ENCODE results near the gene ZNF324B.
A peak's percentile ranks its signal among the peaks of the same experiment; 100 is the strongest.
"Not testable (repeated sequence)": the region's sequence is repeated elsewhere in the genome, so short reads cannot be mapped to it uniquely, and the experiment has no call there.

The ZNF324B gene

DNA sequence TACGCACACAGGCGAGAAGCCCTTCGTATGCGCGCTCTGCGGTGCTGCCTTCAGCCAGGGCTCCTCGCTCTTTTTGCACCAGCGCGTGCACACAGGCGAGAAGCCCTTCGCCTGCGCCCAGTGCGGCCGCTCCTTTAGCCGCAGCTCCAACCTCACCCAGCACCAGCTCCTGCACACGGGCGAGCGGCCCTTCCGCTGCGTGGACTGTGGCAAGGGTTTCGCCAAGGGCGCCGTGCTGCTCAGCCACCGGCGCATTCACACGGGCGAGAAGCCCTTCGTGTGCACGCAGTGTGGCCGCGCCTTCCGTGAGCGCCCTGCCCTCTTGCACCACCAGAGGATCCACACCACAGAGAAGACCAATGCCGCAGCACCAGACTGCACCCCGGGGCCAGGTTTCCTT lies 4.7 kb downstream of the ZNF324B start:
- no peak for DNase-seq

DNA sequence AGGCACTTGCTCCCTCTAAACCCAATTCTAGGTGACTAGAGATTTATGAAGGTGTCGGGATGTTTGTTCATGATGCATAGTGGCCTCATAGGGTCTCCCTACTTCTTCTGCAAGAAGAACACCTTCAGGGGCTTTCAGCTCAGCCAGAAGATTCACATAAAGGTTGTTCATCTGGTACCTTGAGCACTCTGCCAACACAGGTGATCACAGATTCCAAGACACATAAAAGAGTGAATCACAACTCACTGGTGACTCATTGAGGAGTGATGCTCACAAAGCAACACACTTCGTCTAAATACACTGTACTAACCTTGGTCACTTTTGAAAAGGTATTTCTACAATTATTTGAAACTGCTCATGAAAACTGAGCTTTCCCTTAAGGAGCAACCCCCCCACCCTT lies 8.6 kb downstream of the ZNF324B start:
- no peak for DNase-seq

DNA sequence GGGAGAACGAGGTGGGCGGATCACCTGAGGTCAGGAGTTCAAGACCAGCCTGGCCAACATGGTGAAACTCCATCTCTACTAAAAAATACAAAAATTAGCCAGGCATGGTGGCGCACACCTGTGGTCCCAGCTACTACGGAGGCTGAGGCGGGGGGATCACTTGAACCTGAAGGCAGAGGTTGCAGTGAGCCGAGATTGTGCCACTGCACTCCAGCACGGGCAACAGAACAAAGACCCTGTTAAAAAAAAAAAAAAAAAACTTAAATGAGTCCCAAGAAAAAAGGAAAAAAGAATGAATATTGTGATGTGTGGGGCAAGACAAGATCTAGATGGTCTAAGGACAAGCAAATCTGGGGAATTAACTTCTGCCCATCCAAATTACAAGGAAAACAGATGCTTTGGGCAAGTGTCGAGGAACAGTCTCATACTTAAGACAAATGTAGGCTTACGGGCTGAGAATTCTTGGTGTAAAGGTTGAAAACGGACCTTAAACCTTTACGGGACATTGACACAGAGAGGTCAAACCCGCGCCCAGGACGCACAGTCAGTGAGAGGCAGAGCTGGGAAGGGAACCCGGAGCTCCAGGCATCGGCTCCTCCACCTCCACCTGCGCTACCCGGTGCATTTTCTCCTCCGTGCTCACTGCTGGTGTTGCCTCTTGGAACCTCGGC lies 14.8 kb downstream of the ZNF324B start:
- no peak for DNase-seq

DNA sequence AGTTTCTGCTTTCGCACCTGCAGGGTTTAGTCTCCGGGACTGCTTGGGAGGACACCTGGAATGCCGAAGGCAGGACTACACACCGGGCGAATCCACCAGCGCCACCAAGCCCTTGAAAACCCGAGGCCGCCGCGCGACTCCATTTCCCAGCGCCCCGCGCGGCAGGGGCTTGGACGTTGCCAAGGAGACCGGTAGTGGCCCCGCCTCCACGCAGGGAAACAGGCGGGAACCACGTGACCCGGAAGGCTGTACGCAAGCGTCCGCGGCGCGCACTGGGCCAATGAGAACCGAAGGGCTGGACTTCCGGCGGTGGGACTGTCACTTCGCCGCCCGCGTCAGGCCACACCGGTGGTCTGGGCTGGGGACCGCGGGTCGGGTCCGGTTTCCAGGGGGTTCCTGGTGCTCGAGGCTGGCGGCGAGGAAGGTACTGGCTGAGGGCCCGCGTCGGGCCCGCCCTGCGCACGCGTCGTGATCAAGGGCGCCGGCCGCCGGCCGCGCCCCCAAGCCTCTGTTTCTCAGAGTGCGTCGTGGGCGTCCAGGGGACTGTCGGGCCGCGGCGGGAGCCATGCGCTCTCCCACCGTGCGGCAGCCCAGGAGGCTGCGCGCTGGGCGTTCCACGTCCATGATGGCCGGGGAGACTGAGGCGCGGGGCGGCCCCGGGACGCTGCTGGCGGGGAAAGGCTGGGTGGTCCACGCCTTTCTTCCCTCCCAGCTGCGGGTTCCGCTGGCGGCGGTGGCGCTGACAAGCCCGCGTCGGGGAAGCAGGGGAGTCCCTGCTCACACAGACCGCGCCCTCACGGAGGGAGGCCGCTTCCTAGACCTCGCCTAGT lies 15.6 kb downstream of the ZNF324B start, which contains the start of gene ZNF324:
Gene ZNF324 (plus strand): TSS at position 321 of the 830 bp plus-strand sequence. CDS start 2,106 bp downstream, outside the sequence.
- peak; percentile 99 for DNase-seq

DNA sequence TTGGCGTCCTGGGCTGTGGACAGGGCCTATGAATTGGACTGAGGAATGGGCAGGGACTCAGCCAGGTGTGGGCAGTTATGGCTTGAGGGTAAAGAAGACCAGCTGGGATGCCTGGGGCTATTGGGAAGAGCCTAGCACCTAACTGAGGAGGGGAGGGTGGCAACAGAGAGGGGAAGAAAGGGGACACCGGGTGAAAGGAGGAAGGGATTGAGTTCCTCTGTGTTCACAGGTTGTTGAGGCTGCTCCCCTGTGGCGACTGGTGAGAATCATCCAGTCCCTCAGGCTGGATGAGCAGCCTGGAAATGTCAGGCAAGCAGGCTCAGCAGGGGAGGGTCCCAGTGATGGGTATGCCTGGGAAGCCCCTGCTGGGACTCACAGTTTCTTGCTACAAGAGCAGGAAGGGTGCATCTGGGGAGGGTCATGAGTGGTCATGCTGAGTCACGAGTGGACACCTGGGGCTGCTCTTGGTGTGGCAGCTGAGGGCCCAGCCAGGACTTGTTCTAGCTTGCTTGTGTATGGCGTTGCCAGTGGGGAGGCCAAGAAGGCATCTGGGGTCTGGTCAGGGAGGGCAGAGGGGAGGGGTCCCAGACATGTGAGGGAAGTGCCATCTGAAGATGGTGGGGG lies 16.9 kb downstream of the ZNF324B start:
- no peak for DNase-seq

DNA sequence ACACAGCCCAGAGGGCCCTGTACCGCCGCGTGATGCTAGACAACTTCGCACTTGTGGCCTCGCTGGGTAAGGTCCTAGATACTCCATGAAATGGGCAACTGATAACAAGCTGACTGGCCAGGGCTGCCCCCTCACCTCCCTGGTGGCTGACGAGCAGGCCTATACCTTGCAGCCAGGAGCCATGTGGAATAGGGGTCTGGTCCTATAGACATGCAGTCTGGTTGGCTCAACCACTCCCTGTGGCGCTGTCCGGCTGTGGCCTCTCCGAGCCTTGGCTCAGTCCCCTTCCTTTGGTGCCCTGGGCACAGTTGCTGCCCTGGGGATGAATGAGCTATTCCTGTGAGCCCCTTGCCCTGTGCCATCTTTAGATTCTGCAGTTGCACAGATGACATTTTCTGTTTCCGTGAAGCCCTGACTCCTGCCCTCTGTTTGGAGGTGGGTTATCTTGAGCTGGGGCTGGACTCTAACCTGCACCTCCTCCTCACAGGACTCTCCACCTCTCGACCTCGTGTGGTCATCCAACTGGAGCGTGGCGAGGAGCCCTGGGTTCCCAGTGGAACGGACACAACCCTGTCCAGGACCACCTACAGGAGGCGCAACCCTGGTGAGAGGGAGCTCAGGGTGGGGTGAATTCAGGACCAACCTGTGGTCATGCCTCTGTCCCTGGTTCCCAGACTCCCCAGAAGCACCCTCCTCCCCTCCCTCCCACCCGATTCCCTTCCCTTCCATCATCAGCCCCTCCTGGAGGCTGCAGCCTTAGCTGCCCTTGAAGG lies 18.0 kb downstream of the ZNF324B start:
- DNase-seq: no peak

DNA sequence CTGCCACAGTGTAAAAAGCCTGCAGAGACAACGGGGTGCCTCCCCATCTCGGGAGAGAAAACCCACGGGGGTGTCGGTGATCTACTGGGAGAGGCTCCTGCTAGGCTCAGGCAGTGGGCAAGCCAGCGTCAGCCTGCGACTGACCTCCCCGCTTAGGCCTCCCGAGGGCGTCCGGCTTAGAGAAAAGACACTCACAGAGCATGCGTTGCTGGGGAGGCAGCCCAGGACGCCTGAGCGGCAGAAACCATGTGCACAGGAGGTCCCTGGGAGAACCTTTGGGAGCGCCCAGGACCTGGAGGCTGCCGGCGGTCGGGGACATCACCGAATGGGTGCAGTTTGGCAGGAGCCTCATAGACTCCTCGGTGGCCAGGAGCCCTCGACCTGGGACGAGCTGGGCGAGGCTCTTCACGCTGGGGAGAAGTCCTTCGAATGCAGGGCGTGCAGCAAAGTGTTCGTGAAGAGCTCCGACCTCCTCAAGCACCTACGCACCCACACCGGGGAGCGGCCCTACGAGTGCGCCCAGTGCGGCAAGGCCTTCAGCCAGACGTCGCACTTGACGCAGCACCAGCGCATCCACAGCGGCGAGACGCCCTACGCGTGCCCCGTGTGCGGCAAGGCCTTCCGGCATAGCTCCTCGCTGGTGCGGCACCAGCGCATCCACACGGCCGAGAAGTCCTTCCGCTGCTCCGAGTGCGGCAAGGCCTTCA lies 19.6 kb downstream of the ZNF324B start:
- DNase-seq: not testable (repeated sequence)

DNA sequence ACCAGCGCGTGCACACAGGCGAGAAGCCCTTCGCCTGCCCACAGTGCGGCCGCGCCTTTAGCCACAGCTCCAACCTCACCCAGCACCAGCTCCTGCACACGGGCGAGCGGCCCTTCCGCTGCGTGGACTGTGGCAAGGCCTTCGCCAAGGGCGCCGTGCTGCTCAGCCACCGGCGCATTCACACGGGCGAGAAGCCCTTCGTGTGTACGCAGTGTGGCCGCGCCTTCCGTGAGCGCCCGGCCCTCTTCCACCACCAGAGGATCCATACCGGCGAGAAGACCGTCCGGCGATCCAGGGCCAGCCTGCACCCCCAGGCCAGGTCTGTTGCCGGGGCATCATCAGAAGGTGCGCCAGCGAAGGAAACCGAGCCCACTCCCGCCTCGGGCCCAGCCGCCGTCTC lies 20.3 kb downstream of the ZNF324B start:
- DNase-seq: no peak

DNA sequence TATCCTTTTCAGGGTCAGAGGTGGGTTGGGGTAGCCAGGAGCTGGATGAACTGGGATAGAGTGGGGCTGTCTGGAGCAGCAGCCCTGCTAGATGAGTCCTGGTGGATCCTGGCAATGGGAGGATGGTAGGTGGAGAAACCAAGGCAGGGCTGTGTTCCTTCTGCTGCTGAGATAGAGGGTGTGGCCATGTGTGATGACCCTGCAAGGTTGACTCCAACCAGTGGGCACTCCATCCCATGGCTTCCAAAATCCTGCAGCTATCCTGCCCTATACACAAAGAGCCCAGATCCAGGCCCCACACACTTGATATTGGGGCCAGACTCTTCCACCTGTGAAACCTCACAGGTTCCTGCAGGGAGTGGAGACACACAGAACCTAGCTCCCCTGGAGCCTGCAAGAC lies 22.4 kb downstream of the ZNF324B start:
- no peak for DNase-seq

DNA sequence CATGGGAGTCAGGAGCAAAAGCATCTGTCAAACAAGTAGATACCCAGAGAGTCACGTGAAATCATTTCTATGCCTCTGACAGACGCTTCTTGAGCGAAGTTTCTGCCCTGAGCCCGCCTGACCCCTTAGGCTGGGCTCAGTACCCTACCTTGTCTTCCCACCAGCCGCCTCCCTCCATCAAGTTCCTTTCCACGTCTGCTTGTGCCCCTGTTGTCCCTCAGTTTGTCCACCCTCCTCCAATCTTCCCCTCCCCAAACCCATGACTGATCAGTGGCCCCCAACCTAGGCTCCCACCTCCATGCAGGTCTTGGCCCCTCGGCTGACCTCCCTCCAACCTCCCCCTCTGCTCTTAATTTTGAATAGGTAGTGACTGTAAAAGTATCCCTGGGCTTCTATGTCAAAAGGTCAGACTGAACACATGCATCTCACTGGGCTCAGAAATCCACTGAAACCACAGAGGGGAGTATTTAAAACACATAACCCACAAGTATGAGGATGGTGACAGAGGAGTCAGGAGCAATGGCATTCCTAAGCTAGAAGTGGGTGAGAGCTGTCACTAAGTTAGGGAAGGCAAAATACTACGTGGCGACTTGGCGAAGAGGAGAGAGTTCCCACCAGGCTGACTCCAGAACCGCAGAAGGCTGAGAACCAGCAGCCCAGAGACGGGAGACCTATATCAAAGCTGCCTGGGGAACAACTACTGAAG lies 23.0 kb downstream of the ZNF324B start:
- DNase-seq: no peak

DNA sequence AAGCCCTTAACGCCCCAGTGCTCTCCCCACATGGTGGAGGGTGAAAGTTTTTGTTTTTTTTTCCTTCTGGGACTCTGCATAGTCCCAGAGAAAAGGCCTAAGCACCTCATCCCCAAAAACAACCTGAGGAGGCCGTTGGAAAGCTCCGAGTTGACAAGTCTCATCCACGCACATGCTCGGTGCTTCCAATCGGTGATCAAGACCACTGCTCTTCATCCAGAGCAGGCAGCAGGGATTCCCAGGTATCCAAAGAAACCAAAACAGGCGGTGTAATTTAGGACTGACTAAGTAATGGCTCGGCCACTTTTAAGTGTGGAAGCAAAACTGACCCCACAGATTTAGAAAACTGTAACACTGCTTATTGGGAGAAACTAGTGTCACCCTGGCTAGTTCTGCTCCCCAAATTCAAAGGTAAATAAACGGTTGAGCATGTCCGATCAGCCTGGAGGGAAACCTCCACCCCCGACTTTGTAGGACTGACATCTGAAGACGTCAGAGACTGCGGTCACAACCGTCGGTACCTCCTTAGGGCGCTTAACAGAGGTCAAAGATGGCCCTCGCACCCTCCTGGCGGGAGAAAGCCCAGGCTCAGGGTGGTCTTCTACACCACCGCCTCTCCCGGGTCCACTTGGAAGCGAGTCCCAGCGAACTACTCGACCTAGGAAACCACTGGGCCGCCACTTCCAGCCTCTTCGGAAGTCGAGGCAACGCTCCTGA lies 23.7 kb downstream of the ZNF324B start:
- no peak for DNase-seq

DNA sequence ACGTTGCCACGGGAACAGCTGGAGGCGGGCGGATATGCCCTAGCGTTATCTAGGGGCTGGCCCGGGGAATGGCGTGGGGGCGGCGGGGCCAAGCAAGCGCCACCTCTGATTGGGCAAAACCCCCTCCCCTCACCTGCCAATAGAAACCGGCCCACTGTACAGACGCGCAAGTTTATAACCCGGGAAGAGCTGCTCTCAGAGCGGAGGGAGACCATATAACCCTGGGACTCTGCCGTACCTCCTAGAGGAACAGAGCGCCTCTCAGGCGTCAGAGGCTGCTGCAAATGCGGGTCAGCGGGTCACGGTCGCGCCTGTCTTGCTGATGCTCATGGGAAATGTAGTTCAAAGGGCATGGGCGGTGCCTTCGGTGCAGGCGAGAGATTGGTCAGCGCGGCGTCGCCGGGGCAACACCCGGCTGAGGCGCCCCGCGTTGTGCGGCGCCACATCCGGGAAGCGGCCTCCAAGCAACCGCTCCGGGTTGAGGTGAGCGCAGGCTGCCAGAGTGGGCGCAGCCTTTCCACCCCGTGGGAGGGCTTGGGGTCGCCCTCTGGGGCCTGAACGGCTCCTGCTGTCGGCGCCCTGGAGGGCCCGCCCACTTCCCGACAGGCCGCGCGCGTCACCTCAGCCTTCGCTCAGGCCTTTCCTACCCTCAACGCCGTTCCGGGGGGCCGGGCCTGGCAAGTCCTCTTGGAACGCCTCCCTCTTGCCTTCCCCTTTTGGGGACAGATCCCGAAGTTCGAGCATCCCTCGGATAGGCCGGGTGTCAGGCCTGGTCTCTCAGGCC lies 24.5 kb downstream of the ZNF324B start, which contains the start of gene ZNF446:
Gene ZNF446 (plus strand): TSS at position 639 of the 784 bp plus-strand sequence. CDS start 867 bp downstream, outside the sequence.
- DNase-seq: peak; percentile 96

DNA sequence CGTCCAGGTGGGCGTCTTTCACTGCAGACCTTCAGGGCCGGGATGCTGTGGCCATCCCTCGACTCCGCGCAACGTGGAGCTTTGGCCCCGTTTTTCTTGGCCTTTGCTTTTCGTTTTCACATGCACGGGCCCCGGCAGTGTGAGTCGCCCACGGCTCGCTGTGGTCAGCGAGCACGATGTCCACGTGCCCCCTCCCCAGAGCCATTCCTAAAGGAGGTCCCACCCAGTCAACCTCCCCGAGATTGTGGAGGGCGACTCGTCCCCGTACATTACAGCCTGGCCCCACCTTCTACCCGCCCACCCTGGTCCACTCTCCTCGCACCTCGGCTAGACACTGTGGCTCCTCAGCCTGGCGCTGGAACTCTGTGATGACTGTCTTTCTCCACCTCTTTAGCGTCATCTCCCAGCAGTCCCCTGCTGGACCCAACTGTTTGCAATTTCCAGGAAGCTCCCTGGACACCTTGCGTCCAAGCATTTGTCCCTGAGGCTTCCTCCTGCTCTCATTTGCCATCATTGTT lies 25.1 kb downstream of the ZNF324B start:
- DNase-seq: no peak

DNA sequence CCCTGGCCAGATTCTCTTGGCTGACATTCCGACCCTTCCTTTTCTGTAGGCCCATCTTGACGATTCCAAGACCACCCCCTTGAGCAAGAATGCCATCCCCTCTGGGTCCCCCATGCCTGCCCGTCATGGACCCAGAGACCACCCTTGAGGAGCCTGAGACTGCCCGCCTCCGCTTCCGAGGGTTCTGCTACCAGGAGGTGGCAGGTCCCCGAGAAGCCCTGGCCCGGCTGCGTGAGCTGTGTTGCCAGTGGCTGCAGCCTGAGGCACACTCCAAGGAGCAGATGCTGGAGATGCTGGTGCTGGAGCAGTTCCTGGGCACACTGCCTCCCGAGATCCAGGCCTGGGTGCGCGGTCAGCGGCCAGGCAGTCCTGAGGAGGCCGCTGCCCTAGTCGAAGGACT lies 25.7 kb downstream of the ZNF324B start:
- DNase-seq: no peak

DNA sequence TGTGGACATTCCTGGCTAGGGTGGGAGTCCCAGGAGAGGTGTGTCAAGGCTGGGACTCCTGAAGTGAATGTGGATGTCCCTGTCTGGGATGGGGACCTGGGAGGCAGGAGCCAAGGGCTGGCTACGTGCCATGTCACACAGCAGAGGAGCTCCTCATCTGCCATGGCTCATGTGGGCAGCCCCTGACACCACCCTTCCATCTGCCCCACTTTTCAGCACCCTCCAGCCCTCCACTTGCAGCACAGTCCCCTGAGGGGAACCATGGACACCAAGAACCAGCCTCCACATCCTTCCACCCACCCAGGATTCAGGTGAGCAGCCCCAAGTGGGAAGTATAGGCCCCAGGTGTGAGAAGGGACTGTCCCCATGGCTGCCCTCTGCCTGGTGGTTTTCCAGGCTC lies 26.4 kb downstream of the ZNF324B start:
- no peak for DNase-seq

DNA sequence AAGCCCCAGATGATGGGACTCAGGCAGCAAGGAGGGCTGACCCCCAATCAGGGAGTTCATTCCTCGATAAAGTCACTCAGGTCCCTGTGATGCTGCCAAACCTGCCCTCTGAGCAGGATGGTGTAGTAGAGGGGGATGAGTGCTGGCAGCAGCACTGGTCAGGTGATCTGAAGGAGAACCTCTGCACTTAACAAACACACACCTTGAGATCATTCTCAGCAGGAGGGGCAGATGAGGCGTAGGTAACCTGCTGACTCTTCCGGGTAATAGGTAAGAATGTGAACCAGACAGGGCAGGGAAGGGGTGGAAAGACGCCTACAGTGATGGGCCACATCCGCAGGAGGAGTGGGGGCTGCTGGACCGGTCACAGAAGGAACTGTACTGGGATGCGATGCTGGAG lies 27.9 kb downstream of the ZNF324B start:
- no peak for DNase-seq

DNA sequence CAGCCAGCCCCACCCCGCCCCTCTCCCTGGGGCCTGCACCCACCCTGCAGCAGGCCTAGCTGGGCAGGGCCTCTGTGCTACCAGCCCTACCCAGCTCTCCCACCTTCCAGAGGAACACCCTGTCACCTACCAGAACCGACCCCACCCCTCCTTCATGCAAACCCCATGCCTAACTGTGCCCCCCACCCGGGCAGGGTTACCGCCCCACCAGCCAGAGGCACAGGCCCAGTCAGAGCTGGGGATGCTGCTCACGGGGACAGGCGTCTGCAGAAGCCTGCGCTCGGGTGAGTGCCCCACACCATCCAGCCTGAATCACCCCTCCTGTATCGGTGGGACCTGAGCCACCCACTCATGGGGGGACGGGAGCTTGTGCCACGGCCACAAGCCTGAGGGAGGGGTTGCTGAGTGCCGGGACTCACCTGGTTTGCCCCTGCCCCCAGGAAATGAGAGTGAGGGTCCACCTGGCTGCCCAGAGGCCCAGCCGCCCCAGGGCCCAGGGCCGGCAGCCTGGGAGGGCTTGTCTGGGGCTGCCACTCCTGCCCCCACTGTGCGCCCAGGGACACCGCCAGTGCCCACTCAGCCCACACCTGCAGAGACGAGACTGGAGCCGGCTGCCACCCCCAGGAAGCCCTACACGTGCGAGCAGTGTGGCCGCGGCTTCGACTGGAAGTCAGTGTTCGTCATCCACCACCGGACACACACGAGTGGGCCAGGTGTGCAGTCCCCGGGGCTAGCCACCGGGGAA lies 28.5 kb downstream of the ZNF324B start:
- DNase-seq: no peak

DNA sequence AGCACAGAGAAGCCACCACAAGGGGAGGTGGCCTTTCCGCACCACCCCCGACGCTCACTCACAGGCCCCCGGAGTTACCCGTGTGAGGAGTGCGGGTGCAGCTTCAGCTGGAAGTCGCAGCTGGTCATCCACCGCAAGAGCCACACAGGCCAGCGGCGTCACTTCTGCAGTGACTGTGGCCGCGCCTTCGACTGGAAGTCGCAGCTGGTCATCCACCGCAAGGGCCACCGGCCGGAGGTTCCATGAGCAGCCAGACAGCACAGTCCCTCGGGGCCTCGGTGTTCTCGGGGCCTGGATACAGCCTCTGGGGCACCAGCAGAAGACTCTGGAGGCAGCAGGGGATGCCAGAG lies 29.0 kb downstream of the ZNF324B start:
- no peak for DNase-seq

DNA sequence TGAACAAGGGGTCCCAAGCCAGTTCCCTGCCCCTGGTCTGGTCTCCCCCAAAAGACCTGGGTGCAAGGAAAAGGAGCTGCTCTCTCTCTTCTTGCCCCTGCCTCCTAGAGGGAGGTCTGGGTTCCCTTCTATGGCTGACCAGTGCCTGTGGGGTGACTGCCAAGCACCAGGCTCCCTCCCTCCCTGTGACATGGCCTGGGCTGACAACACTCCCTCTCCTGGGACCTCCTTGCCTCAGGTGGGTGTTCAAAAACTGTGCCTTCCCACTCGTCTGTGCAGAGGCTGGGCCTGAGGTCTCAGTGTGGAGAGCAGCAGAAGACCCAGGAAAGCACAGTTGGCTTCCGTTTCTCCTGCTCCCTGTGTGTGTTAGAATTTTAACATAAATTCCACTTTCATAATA lies 29.4 kb downstream of the ZNF324B start:
- no peak for DNase-seq

Data from RPMI8226 (cell line).